ENCODE measurements around the gene LIG1.
A peak's percentile ranks its signal among the peaks of the same experiment; 100 is the strongest.

Gene LIG1

GRCh38 chr19:48170817-48171347 is 738 bp upstream of the LIG1 start:
- no peak for TF ChIP-seq CTCF (IDR thresholded peaks at IDR 0.05; ENCODE audit: low read depth, low read length)
- DNase-seq (ENCODE audit: low read depth in 2 of 2) = no peak
- peak overlapping the region; percentile 88 to 91 for H3K4me3 ChIP-seq (replicated peaks in 1 of 2; ENCODE audit: low read depth in 2 of 2, low read length in 2 of 2)

GRCh38 chr19:48169578-48169938 is 586 bp downstream of the LIG1 start:
- TF ChIP-seq CTCF (IDR thresholded peaks at IDR 0.05; ENCODE audit: low read depth, low read length) = no peak
- H3K4me3 ChIP-seq (replicated peaks in 1 of 2; ENCODE audit: low read depth in 2 of 2, low read length in 2 of 2) = peak overlapping the region; percentile 88 to 91
- DNase-seq (ENCODE audit: low read depth in 2 of 2) = peak; percentile 71 to 77

GRCh38 chr19:48168689-48169088 is 1.5 kb downstream of the LIG1 start:
- no peak for DNase-seq (ENCODE audit: low read depth in 2 of 2)
- no peak for TF ChIP-seq CTCF (IDR thresholded peaks at IDR 0.05; ENCODE audit: low read depth, low read length)
- H3K4me3 ChIP-seq (replicated peaks in 1 of 2; ENCODE audit: low read depth in 2 of 2, low read length in 2 of 2) = no peak overlapping the region

GRCh38 chr19:48158210-48158790 is 11.8 kb downstream of the LIG1 start:
- no peak overlapping the region for H3K4me3 ChIP-seq (replicated peaks in 1 of 2; ENCODE audit: low read depth in 2 of 2, low read length in 2 of 2)
- TF ChIP-seq CTCF (IDR thresholded peaks at IDR 0.05; ENCODE audit: low read depth, low read length) = no peak
- no peak for DNase-seq (ENCODE audit: low read depth in 2 of 2)

- DNase-seq (ENCODE audit: low read depth in 2 of 2) = peak in 1 of 2 donors; percentile 13
- no peak overlapping the region for H3K4me3 ChIP-seq (replicated peaks in 1 of 2; ENCODE audit: low read depth in 2 of 2, low read length in 2 of 2)
- TF ChIP-seq CTCF (IDR thresholded peaks at IDR 0.05; ENCODE audit: low read depth, low read length) = no peak
Measured at GRCh38 chr19:48154003-48154402, 16.1 kb downstream of the LIG1 start.

GRCh38 chr19:48152551-48152950 is 17.6 kb downstream of the LIG1 start:
- TF ChIP-seq CTCF (IDR thresholded peaks at IDR 0.05; ENCODE audit: low read depth, low read length) = peak; percentile 58
- peak; percentile 69 to 75 for DNase-seq (ENCODE audit: low read depth in 2 of 2)
- H3K4me3 ChIP-seq (replicated peaks in 1 of 2; ENCODE audit: low read depth in 2 of 2, low read length in 2 of 2) = no peak overlapping the region

GRCh38 chr19:48149430-48149829 is 20.7 kb downstream of the LIG1 start:
- no peak for TF ChIP-seq CTCF (IDR thresholded peaks at IDR 0.05; ENCODE audit: low read depth, low read length)
- H3K4me3 ChIP-seq (replicated peaks in 1 of 2; ENCODE audit: low read depth in 2 of 2, low read length in 2 of 2) = no peak overlapping the region
- no peak for DNase-seq (ENCODE audit: low read depth in 2 of 2)
